AG10803 (cell line): ENCODE data around the gene NPNT.
A peak's percentile ranks its signal among the peaks of the same experiment; 100 is the strongest.

Experiments
- DNase-seq: peaks from one replicate; pipeline ENCODE4 v3.0.0; 2010; ENCODE audit warnings: low read depth
- H3K4me3 ChIP-seq: 2 replicates; pipeline ENCODE4 v1.5.1; 2011; ENCODE audit warnings: mild to moderate bottlenecking, low read length, control low read depth
- CTCF ChIP-seq: conservative IDR thresholded peaks from 2 replicates; pipeline ENCODE4 v1.5.1; 2011; ENCODE audit warnings: mild to moderate bottlenecking, low read length, control low read depth, inconsistent platforms

Gene NPNT

GRCh38 chr4:105896461-105896942 is 1.2 kb downstream of the NPNT start:
- TF ChIP-seq CTCF, result no peak
- no peak for DNase-seq
- peak overlapping the region; percentile 21 for H3K4me3 ChIP-seq

GRCh38 chr4:105896984-105897775 is 1.9 kb downstream of the NPNT start:
- no peak for TF ChIP-seq CTCF
- H3K4me3 ChIP-seq, result no peak overlapping the region
- no peak for DNase-seq

- DNase-seq, result no peak
Measured at GRCh38 chr4:105900541-105900940, 5.3 kb downstream of the NPNT start.

GRCh38 chr4:105902550-105903262 is 7.4 kb downstream of the NPNT start:
- H3K4me3 ChIP-seq, result no peak overlapping the region
- DNase-seq, result no peak
- no peak for TF ChIP-seq CTCF

More at GRCh38 chr4:105900541-105900940, 5.3 kb downstream of the NPNT start:
- no peak for TF ChIP-seq CTCF
- H3K4me3 ChIP-seq, result no peak overlapping the region

GRCh38 chr4:105909787-105910281 is 14.6 kb downstream of the NPNT start:
- no peak for DNase-seq
- TF ChIP-seq CTCF, result no peak
- no peak overlapping the region for H3K4me3 ChIP-seq

- H3K4me3 ChIP-seq, result no peak overlapping the region
- no peak for DNase-seq
- TF ChIP-seq CTCF, result no peak
Measured at GRCh38 chr4:105911426-105911825, 16.2 kb downstream of the NPNT start.
